ENCODE results near the gene NBL1. TPM values are rescaled to one million over a fixed set of nuclear protein-coding genes. Genes with fewer than 3 reads are reported as not detected.

Gene NBL1
- total and polyA plus RNA-seq, 2 of the 4 experiments (the other 2 are of a cell fraction) = 14.0 to 54.2 TPM

DNA sequence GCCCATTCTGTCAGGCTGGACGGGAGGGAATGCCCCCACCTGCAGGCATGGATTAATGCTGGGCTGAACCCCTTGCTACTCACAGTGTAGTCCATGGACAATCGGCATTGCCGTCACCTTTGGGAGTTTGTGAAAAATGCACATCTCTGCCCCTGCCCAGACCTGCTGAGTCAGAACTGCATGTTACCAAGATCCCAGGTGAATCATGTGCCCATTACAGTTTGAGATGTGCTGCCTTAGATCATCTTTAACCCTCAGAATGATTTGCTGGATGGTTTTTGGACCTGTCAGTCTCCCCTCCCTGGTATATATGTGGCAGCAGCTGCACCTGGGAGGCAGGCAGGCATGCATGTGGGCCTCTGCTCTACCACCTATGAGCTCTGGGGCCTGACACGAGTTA lies 35.6 kb downstream of the NBL1 start:
- ATAC-seq (ENCODE audit: low read depth) (no peak), DNase-seq (no peak)
- ChIA-PET CTCF (no interaction called here), POLR2A (ENCODE audit: unreplicated experiment) (no interaction called here)
- TF ChIP-seq MAFK (IDR thresholded peaks at IDR 0.05; ENCODE audit: low read depth, low read length) (no peak), NFE2L2 (IDR thresholded peaks at IDR 0.05; ENCODE audit: low read depth, low read length) (no peak), MAZ (IDR thresholded peaks at IDR 0.05; ENCODE audit: borderline replicate concordance, low read depth, low read length) (no peak), POLR2A (IDR thresholded peaks at IDR 0.05; ENCODE audit: low read depth, low read length) (no peak), RAD21 (IDR thresholded peaks at IDR 0.05; ENCODE audit: low read length) (no peak), CHD1 (IDR thresholded peaks at IDR 0.05; ENCODE audit: low read depth, low read length) (no peak), BHLHE40 (IDR thresholded peaks at IDR 0.05; ENCODE audit: low read depth, low read length) (no peak), RFX5 (IDR thresholded peaks at IDR 0.05; ENCODE audit: low read depth, low read length) (no peak)
- TF ChIP-seq, protein P1, sequence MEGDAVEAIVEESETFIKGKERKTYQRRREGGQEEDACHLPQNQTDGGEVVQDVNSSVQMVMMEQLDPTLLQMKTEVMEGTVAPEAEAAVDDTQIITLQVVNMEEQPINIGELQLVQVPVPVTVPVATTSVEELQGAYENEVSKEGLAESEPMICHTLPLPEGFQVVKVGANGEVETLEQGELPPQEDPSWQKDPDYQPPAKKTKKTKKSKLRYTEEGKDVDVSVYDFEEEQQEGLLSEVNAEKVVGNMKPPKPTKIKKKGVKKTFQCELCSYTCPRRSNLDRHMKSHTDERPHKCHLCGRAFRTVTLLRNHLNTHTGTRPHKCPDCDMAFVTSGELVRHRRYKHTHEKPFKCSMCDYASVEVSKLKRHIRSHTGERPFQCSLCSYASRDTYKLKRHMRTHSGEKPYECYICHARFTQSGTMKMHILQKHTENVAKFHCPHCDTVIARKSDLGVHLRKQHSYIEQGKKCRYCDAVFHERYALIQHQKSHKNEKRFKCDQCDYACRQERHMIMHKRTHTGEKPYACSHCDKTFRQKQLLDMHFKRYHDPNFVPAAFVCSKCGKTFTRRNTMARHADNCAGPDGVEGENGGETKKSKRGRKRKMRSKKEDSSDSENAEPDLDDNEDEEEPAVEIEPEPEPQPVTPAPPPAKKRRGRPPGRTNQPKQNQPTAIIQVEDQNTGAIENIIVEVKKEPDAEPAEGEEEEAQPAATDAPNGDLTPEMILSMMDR (conservative IDR thresholded peaks at IDR 0.05; ENCODE audit: low read depth, low read length) = no peak
- TF ChIP-seq, protein P2, sequence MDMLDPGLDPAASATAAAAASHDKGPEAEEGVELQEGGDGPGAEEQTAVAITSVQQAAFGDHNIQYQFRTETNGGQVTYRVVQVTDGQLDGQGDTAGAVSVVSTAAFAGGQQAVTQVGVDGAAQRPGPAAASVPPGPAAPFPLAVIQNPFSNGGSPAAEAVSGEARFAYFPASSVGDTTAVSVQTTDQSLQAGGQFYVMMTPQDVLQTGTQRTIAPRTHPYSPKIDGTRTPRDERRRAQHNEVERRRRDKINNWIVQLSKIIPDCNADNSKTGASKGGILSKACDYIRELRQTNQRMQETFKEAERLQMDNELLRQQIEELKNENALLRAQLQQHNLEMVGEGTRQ (IDR thresholded peaks at IDR 0.05; ENCODE audit: low read depth, low read length) = no peak
- Histone ChIP-seq H4K5ac (ENCODE audit: low read depth, low read length) (no peak overlapping the region), H3K9me3 (ENCODE audit: control insufficient read depth, insufficient read depth, low read length) (no peaks in the 10 kb centered on the region), H3K27me3 (ENCODE audit: control insufficient read depth, insufficient read depth, low read length) (no peaks in the 10 kb centered on the region), H2AK9ac (replicated peaks; ENCODE audit: low read depth, low read length, poor library complexity) (no peak overlapping the region), H2AK5ac (ENCODE audit: low read depth, low read length) (no peak overlapping the region), H3K9ac (ENCODE audit: low read depth, low read length) (no peak overlapping the region), H3K27ac (ENCODE audit: insufficient read depth, low read length) (no peak overlapping the region), H2BK15ac (ENCODE audit: low read depth, low read length) (no peak overlapping the region), H3K56ac (ENCODE audit: extremely low read depth, insufficient read depth, low read length) (no peak overlapping the region), H4K8ac (ENCODE audit: low read depth in 2 of 2, low read length in 2 of 2) (no peak overlapping the region), H3K14ac (replicated peaks; ENCODE audit: low read depth, low read length) (no peak overlapping the region), H3K79me1 (ENCODE audit: low read depth in 1 of 2, low read length in 2 of 2) (no peaks in the 10 kb centered on the region), H3K18ac (ENCODE audit: low read depth, low read length) (no peak overlapping the region), H3K36me3 (ENCODE audit: control insufficient read depth, insufficient read depth, low read length) (no peaks in the 10 kb centered on the region), H2BK120ac (ENCODE audit: low read depth, low read length) (no peak overlapping the region), H4K91ac (ENCODE audit: insufficient read depth, low read depth, low read length) (no peak overlapping the region), H2AFZ (replicated peaks; ENCODE audit: low read length, poor library complexity) (no peak overlapping the region), H3K4ac (ENCODE audit: low read depth, low read length) (no peak overlapping the region), H2BK20ac (ENCODE audit: low read depth, low read length) (no peak overlapping the region), H3K9me1 (ENCODE audit: insufficient read depth, low read length) (no peaks in the 10 kb centered on the region; the same call in 1 of the 2 replicates), H4K20me1 (ENCODE audit: insufficient read depth, low read length) (peaks cover 3% of the 10 kb centered on the region; the same call in 1 of the 2 replicates), H3K4me1 (ENCODE audit: control insufficient read depth, insufficient read depth, low read length) (no peaks in the 10 kb centered on the region), H3K4me2 (ENCODE audit: low read depth, low read length) (no peak overlapping the region), H2BK5ac (ENCODE audit: low read depth, low read length, poor library complexity, severe bottlenecking) (no peak overlapping the region), H3K23ac (ENCODE audit: low read depth, low read length) (no peak overlapping the region), H3K4me3 (ENCODE audit: insufficient read depth, low read depth, low read length) (no peak overlapping the region)
- BruUV-seq (replicated peaks) = no TSS peak
- intact Hi-C loops (cut with micrococcal nuclease) = no loop called here
- WGBS, 2 experiments (ENCODE audit: extremely low coverage in 2 of 2, insufficient read length in 1 of 2) = no CpG with 5 or more reads among the region's 4 CpGs
- dilution Hi-C loops (cut with HindIII; ENCODE audit: low sequenced_read_pairs, unreplicated experiment) = no loop called here
- in situ Hi-C loops (cut with MboI; ENCODE audit: low sequenced_read_pairs) = no loop called here

All from IMR-90 (cell line).